HG03139 (cell line): ENCODE measurements around the gene TSR1.

Experiments
- ATAC-seq: cut with Tn5 transposase; IDR thresholded peaks from one replicate; pipeline ENCODE4 v1.9.1; 2021; ENCODE audit not compliant: unreplicated experiment

TSR1 gene

GRCh38 chr17:2369551-2370210, 33.4 kb upstream of the TSR1 start:
- no peak for ATAC-seq

GRCh38 chr17:2369039-2369438, 32.8 kb upstream of the TSR1 start:
- no peak for ATAC-seq

GRCh38 chr17:2368359-2368758, 32.1 kb upstream of the TSR1 start:
- ATAC-seq: no peak

- ATAC-seq: no peak
Measured at GRCh38 chr17:2366747-2367494, 30.7 kb upstream of the TSR1 start.

- no peak for ATAC-seq
Measured at GRCh38 chr17:2365132-2365531, 28.9 kb upstream of the TSR1 start.

- no peak for ATAC-seq
Measured at GRCh38 chr17:2364763-2365116, 28.5 kb upstream of the TSR1 start.

- ATAC-seq: no peak
Measured at GRCh38 chr17:2363851-2364762, 27.9 kb upstream of the TSR1 start.

- no peak for ATAC-seq
Measured at GRCh38 chr17:2363318-2363717, 27.1 kb upstream of the TSR1 start.

- ATAC-seq: no peak
Measured at GRCh38 chr17:2362881-2363280, 26.6 kb upstream of the TSR1 start.

GRCh38 chr17:2362416-2362815, 26.2 kb upstream of the TSR1 start:
- ATAC-seq: no peak

GRCh38 chr17:2362016-2362415, 25.8 kb upstream of the TSR1 start:
- no peak for ATAC-seq

- ATAC-seq: no peak
Measured at GRCh38 chr17:2361010-2361760, 24.9 kb upstream of the TSR1 start.

- no peak for ATAC-seq
Measured at GRCh38 chr17:2357931-2358434, 21.7 kb upstream of the TSR1 start.

- no peak for ATAC-seq
Measured at GRCh38 chr17:2357237-2357636, 21.0 kb upstream of the TSR1 start.

- ATAC-seq: no peak
Measured at GRCh38 chr17:2354311-2354710, 18.1 kb upstream of the TSR1 start.

GRCh38 chr17:2351269-2351668, 15.0 kb upstream of the TSR1 start:
- no peak for ATAC-seq

GRCh38 chr17:2347805-2348685, 11.8 kb upstream of the TSR1 start:
- no peak for ATAC-seq

- no peak for ATAC-seq
Measured at GRCh38 chr17:2346475-2346874, 10.2 kb upstream of the TSR1 start.

GRCh38 chr17:2344528-2344927, 8.3 kb upstream of the TSR1 start:
- ATAC-seq: no peak

- no peak for ATAC-seq
Measured at GRCh38 chr17:2343421-2343820, 7.2 kb upstream of the TSR1 start.
